ENCODE measurements around the gene PAOX. TPM values are rescaled to one million over a fixed set of nuclear protein-coding genes. Genes with fewer than 3 reads are reported as not detected.

The PAOX gene
- total and polyA plus RNA-seq, 9 of the 15 experiments (the other 6 are each of a cell fraction or from before 2014, with no cell fraction given), result 0.80 to 6.4 (median 2.6) TPM

DNA sequence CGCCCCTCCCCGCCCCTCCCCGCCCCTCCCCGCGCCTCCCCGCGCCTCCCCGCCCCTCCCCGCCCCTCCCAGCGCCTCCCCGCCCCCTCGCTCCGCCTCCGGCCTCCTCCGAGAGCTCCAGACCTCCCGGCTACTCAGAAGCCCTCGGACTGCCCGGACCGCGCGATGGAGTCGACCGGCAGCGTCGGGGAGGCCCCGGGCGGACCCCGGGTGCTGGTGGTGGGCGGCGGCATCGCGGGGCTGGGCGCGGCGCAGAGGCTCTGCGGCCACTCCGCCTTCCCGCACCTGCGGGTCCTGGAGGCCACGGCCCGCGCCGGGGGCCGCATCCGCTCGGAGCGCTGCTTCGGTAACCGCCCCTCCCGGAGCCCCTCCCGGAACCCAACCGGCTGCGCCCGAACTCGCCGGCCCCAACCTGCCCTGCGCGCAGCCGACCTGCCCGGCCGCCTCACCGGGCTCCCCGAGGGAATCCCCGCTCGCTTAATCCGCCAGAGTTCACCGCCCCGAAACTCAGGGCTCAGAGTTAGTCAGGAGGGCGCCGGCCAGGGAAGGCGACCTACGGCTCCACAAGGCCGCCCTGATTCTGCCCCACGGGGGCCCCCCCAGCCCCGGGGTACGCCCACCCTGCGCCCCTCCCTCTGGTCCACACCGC lies at the start of gene PAOX (continued):
- TF ChIP-seq, protein P1, sequence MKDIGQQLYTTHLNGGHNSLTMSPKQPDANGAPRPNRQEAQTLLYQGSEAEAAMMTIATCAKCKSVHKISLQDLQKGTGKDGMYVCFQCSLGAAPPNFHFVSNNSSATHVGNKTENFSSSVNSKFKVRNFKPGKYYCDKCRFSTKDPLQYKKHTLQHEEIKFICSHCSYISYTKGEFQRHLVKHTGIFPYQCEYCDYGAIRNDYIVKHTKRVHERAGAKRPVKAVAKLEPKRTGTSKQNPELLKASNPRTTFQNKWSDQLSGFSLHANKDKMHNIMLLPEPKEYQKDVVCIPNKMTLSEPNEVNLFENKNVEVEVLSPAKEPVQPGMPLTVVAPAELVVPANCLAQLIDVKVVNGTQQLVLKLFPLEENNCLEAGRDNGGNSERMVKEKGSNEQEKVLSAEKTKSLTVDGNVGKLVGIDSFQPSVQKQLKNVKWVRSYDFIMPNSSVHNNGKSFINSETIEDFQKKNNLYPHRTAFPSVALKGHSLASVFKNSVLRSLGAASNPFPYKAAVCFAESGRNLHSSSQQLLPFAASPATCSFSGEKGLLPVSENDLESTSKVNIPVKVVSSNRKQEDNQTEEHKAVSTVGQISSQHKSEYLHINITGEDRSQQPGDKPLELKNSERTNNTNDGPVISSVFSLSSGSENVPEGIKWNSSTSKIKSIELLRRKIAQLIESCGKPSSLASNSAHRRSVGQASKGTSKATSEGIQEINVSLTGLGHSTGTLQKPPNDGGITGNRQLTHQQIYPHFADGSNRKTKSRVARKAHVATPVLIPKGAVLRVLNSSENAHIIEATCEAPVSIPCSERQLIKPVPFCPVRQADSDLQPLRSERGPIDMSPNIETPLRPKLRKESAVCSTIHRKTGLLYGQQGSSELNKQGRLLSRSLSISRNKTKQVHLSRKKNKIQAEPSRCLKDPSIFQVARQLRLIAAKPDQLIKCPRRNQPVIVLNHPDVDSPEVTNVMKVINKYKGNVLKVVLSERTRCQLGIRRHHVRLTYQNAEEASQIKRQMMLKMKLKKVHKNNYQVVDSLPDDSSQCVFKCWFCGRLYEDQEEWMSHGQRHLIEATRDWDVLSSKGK (CRISPR knock-in tag; IDR thresholded peaks at IDR 0.05), result no peak
- no peak for TF ChIP-seq THRAP3 (IDR thresholded peaks at IDR 0.05; ENCODE audit: borderline replicate concordance)
- TF ChIP-seq CCNT2 (IDR thresholded peaks at IDR 0.05; ENCODE audit: borderline replicate concordance, extremely low read depth, insufficient read length, low read depth, low read length), result peak; percentile 56
- no peak for TF ChIP-seq EP300 (IDR thresholded peaks at IDR 0.05; ENCODE audit: low read length)
- no peak for TF ChIP-seq ZBED1 (IDR thresholded peaks at IDR 0.05)
- TF ChIP-seq, protein P2, sequence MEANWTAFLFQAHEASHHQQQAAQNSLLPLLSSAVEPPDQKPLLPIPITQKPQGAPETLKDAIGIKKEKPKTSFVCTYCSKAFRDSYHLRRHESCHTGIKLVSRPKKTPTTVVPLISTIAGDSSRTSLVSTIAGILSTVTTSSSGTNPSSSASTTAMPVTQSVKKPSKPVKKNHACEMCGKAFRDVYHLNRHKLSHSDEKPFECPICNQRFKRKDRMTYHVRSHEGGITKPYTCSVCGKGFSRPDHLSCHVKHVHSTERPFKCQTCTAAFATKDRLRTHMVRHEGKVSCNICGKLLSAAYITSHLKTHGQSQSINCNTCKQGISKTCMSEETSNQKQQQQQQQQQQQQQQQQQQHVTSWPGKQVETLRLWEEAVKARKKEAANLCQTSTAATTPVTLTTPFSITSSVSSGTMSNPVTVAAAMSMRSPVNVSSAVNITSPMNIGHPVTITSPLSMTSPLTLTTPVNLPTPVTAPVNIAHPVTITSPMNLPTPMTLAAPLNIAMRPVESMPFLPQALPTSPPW (CRISPR knock-in tag; IDR thresholded peaks at IDR 0.05), result peak; percentile 88
- TF ChIP-seq GATA2 (CRISPR knock-in tag; IDR thresholded peaks at IDR 0.05), result no peak
- TF ChIP-seq ZSCAN32 (CRISPR knock-in tag; IDR thresholded peaks at IDR 0.05), result no peak
- TF ChIP-seq ZBTB7A (IDR thresholded peaks at IDR 0.05; ENCODE audit: borderline replicate concordance, control insufficient read depth, low read depth, low read length), result peak; percentile 55; the same call in 1 of the 2 replicates
- TF ChIP-seq RBFOX2 (IDR thresholded peaks at IDR 0.05; ENCODE audit: low read depth, low read length), result peak; percentile 77
- TF ChIP-seq YBX1 (IDR thresholded peaks at IDR 0.05), result no peak
- TF ChIP-seq, protein P3, sequence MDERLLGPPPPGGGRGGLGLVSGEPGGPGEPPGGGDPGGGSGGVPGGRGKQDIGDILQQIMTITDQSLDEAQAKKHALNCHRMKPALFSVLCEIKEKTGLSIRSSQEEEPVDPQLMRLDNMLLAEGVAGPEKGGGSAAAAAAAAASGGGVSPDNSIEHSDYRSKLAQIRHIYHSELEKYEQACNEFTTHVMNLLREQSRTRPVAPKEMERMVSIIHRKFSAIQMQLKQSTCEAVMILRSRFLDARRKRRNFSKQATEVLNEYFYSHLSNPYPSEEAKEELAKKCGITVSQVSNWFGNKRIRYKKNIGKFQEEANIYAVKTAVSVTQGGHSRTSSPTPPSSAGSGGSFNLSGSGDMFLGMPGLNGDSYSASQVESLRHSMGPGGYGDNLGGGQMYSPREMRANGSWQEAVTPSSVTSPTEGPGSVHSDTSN (CRISPR knock-in tag; IDR thresholded peaks at IDR 0.05; ENCODE audit: low read depth), result no peak
- TF ChIP-seq, protein P3 (tag; conservative IDR thresholded peaks at IDR 0.05; ENCODE audit: low read depth), result no peak
- TF ChIP-seq CXXC5 (CRISPR knock-in tag; IDR thresholded peaks at IDR 0.05), result peak; percentile 5; the same call in 1 of the 2 replicates
- no peak for TF ChIP-seq HDAC2 (IDR thresholded peaks at IDR 0.05)
- TF ChIP-seq HNRNPLL (IDR thresholded peaks at IDR 0.05; ENCODE audit: low read depth, low read length, poor library complexity, severe bottlenecking), result no peak
- TF ChIP-seq ZNF324 (CRISPR knock-in tag; IDR thresholded peaks at IDR 0.05), result no peak
- TF ChIP-seq HIVEP1 (CRISPR knock-in tag; IDR thresholded peaks at IDR 0.05), result no peak
- TF ChIP-seq KHSRP (IDR thresholded peaks at IDR 0.05), result no peak
- TF ChIP-seq ZC3H8 (IDR thresholded peaks at IDR 0.05), result no peak
- TF ChIP-seq NCOA6 (IDR thresholded peaks at IDR 0.05), result no peak
- TF ChIP-seq, protein P4, sequence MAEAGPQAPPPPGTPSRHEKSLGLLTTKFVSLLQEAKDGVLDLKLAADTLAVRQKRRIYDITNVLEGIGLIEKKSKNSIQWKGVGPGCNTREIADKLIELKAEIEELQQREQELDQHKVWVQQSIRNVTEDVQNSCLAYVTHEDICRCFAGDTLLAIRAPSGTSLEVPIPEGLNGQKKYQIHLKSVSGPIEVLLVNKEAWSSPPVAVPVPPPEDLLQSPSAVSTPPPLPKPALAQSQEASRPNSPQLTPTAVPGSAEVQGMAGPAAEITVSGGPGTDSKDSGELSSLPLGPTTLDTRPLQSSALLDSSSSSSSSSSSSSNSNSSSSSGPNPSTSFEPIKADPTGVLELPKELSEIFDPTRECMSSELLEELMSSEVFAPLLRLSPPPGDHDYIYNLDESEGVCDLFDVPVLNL (CRISPR knock-in tag; IDR thresholded peaks at IDR 0.05; ENCODE audit: low read depth), result no peak

Data from K562 (cell line).